Activated effector memory CD4-positive, alpha-beta T cell treated with anti-CD3 and anti-CD28 coated beads, Interleukin-2, amount 50 U/mL, for 16 hours (primary cell): ENCODE measurements around the gene CRB1.
"Not testable (repeated sequence)": the region's sequence is repeated elsewhere in the genome, so short reads cannot be mapped to it uniquely, and the experiment has no call there.

Experiments
- DNase-seq: peaks from one replicate; pipeline ENCODE4 v3.0.0-alpha.2; 2020

The CRB1 gene

DNA sequence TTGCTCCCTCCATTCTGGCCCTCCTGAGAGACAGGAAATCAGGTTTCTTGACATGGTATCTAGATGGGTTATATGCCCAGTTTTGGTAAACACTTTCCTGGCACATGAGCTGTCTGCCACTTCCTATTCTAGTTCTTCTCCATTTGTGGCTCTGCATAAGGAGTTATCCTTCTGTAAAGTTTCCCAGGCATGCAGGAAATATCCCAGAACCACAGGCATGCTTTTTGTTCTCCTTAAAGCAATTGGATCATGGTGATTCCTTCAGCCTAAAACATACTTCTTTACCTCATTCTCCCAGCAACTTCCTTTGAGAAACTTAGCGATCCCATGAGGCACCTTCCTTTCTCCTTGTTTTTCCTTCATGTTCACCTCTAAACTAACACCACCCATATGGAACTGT is 199.8 kb downstream of the CRB1 start:
- no peak for DNase-seq

DNA sequence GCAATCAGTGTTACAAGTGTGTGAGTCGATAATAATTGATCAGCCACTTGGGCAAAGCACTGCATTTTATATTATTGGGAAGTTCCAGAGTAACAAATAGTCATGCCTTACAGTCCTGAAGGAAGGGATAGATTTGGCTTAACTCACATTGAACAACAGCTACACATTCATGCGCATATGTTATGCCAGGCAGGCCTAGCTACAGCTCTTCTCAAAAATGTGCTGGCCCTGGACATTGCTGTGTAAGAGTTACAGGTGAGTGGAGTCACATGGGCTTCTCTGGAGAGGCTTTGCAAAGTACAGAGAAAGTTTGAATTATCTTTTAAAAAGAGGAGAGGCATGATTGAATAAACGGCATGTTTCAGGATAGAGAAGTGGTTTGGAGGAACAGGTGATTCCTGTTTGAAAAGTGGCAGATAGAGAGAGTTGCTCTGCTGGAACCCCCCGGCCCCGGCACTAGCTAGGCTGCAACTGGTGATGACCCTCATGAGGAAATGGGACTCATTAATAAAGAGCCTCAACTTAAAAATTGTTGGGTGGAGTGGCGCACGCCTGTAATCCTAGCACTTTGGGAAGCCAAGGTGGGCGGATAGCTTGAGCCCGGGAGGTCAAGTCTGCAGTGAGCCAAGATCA is 200.6 kb downstream of the CRB1 start:
- no peak for DNase-seq

DNA sequence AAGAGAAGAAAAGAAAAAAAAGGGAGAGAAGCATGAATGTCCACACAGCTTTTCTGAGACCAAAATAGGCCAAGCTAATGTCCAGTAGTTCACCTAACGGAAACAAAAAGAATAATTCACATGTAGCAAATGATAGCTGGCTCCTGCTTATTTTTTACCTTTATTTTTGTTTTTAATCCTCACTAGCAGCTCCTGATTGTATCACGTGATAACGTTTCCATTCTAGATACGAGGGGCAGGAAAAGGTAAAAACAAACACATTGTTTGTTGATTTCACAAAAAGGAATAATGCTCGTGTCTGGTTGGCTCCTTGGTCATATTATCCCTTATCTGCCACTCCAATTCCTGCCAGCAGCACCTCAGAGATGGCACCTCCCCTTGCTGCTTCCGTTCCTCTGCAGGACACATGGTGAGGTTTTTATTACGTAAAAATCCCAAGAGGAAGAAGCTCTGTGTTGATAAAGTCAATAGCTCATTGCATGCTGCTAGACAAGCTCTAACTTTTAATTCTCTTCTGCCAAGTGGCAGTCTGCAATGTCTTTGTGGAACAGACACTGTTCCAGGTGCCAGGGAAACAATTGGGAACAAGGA is 201.7 kb downstream of the CRB1 start:
- no peak for DNase-seq

DNA sequence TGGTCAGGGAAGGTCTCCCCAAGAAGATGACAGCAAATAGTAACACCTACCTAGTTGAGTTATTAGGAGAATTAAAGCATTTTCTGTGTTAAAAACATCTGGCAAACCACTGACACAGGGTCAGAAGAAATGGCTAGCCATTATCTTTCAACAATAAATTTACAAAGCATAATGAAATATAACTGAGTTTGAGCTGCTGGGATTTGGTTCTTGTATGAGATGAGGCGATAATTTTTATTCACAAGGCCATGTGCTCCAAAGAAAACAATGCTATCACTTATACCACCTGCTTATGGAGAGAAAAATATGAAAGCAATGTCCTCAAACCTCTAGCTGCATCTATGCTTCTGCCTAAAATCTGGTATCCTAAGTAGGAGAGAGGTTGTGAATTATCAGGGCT is 202.3 kb downstream of the CRB1 start:
- DNase-seq = no peak

DNA sequence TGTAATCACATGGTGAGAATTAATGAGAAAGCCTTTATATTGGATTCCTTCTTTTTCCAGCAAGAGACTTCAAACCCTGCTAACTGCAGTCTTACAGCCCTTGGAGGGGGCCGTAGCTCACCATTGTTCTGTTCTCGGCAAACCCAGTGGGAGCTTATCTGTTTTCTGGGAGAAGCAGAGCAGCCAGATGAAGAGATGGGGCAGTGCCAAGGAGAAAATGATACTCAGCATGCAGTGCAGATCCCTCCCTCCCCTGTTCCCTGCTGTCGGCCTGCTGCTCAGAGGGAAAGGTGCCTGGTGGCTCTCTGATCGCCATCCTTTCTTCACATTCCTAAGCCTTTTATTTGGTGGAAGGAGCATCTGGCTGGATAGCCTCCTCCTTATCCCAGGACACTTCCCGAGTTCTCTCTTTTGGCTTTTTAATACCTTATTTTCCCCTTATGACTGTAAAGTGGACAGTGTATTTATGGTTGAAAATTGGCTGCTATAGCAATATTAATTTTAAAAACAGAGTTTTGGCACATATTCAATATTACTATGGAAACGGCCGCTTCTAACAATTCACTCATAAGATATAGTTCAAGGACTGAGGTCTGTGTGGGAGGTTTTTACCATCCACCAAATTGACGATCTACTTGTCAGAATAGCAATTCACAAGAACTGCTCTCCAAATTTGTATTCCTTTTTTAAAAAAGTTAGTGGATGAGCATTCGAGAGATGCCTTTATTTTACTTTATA is 203.4 kb downstream of the CRB1 start:
- DNase-seq = no peak

DNA sequence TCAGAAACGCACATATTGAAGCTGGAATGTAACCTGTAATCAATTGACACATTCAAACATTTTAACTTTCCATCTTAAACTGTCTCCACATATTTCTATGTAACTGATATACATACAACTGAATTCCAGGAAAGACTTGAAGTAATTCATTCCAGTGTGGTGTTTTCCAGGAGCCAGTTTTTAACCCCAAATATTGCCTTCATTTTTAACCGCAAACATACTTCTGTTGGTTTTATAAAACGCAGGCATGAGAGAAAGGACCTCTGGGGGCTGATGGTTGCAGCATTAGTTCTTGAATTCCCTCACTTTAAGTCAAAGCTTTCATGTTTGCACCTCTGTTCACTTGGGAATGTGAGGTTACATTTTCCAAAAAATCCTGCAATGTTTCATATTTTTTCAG is 204.1 kb downstream of the CRB1 start:
- DNase-seq = no peak

DNA sequence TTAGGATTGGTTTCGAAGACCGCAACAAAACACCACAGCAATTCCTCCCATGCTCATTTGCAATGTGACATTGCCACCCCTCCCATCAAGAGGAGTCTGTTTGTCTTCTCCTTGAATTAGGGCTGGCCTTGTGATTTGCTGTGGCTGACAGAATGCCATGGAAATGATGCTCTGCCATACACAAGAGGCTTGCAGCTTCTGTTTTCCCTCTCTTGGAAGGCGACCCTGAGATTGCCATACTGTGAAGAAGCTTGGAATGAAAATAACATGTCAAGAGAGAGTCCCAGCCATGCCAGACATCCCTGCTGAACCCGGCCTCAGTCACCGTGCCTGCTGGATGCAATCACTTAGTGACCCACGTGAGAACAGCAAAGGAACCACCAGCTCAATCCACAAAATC is 212.4 kb downstream of the CRB1 start:
- DNase-seq = no peak

DNA sequence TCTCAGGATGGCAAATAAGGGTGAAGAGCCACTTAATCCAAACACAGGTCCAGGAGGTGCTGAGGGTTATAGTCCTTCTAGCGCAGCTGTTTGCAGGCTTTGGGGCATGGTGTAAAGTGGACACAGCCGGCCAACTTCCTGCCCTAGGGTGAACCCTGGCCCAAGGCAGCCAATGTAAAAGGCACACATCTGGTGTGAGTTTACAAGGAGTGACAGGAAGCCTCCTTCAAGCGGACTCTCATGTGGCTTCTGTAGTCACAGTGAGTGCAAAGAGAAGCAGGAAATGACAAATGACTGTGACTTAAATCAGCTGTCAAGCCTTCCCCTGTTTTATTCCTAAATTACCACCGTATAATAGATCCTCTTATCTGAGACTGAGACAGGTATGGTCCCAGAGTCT is 213.0 kb downstream of the CRB1 start:
- DNase-seq = no peak

DNA sequence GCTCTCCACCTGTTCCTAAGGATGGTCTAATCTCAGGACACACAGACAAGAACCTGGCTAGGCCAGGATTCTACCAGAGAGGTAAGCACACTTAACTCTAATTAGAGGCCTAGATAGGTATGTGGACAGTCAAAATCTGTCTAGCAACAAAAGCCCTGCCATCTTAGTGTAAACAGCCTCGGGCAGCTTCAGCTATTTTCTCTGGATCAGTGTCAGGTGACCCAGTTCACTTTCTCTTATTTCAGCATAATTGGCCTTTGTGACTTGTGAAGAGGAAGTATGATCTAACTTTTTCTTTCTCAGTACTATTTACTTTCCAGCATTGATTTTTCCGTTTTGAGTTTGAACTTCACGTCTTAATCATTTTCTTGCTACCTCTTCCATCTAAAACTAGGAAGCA is 217.7 kb downstream of the CRB1 start:
- no peak for DNase-seq

DNA sequence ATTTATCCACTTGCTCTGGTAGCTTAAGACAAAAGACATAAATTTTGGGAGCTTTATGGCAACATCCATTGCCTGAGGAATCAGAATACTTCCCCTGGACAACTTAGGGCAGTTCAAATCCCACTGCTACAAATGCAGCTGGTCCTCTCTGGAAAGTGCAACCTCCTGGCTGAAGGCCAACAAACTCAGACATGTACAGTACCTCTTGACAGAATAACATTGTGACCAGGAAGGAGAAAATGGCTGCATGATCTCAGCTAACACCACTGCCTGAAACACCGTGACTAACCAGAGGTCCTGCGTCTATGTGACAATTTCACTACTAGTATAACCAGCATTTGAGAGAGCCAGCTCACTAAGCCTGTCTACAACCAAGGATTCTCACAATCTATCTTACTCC is 218.9 kb downstream of the CRB1 start:
- no peak for DNase-seq

DNA sequence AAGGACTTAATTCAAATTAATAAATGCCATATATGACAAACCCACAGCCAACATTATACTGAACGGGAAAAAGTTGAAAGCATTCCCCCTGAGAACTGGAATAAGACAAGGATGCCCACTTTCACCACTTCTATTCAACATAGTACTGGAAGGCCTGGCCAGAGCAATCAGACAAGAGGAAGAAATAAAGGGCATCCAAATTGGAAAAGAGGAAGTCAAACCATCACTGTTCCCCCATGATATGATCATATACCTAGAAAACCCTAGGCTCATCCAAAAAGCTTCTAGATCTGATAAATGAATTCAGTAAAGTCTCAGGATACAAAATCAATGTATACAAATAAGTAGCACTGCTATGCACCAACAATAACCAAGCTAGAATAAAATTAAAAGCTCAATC is 223.5 kb downstream of the CRB1 start:
- DNase-seq = not testable (repeated sequence)

DNA sequence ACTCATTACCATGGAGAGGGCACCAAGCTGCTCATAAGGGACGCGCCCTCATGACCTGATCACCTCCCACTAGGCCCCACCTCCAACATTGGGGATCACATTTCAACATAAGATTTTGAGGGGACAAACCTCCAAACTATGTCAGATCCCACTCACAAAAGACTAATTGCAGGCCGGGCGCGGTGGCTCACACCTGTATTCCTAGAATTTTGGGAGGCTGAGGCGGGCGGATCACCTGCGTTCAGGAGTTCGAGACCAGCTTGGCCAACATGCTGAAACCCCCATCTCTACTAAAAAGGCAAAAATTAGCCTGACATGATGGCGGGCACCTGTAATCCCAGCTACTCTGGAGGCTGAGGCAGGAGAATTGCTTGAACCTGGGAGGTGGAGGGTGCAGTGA is 228.7 kb downstream of the CRB1 start:
- no peak for DNase-seq

DNA sequence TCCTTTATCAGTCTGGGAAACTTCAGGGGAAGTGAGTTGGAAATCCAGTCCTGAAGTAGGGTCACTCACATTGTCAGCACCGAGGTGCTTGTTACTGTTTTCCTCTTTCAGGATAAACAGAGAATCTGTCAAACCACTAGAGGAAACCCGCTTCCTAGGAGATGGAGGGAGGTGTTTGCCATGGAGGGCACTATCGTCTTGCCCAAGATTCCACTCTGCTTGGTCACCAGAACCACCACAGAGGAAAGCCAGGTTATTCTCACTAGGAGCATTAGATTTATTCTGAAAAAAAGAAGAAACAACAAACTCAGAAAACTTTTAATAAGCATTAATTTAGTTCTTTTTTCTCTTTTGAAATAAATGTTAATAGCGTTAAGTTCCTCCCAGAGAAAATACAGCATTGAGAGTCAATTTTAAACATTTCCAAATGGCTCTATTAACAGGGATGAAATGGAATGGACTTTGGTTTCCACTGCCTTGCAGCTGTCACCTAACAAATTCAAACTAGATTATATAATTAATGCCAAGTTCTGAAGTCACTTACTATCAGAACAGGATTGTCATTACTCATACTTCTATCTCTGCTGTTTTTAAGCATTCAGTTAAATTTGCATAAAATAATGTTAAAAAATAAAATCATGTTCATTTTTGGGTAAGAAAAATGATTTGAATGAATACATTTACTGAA is 242.8 kb downstream of the CRB1 start:
- no peak for DNase-seq

DNA sequence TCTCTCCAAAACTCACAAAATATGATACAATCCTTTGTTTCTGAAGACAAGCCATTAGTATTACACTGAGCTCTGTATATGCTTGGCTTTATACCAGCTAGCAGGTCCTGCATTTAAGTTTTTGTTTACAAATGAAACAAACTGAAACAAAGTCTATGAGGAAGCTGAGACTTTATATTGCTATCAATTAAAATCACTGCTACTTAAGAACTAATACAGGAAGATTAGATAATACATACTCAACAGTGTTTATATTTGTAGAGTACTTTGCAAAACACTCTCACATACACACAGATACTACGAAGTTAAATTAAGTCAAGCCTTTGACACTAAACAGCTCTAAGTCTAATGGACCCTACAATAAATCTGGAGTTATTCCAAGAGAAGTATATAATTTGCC is 247.4 kb downstream of the CRB1 start:
- no peak for DNase-seq

DNA sequence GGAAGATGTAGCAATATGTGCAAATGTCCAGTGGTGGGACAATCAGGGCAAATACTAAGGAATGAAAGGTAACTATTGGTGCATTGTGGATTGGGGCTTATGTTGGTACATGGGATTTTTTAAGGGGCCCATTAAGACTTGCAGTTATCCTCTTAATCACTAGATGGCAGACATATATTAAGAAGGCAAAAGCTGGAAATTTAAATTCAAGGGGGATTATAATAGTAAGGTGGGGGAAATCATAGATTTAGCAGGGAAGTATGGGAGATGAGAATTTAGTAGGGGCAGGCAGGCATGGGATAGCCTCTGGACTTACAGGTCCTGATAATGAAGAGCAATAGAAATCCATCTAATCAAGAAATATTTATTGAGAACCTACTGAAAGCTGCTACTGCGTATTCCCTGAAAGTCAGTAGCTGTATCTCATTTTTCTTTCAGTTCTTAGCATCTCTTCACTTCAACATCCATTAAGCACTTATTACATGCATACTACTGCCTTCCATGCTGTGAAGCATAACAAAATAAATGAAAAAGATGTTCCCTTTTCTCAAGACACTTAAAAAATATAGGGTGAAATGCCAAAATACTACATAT is 251.8 kb downstream of the CRB1 start:
- no peak for DNase-seq

DNA sequence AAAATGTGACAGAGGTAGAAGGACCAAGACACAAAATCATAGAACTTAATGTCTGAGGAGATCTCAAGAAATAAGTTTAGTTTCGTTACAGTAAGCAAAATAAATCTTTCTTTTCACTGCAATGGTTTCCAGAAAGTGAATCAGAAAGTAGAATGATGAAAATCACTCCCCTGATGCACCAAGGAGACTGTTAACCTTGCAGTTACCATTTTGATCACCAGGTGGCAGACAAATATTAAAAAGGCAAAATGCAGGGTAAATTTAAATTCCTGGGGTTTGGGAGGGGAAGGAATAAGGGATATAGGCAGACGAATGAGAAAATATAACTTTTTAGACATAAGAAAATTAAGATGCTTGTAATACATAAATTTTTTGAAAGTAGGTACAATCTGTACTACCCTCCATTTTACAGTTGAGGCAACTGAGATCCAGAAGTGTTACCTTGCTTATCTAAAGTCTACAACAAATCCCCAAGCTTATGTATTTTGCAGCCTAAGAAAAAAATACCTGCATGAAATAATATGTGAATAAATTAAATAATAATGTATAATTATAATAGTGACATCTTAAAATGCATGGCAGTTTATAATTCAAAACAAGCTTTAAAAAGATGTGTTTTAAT is 253.2 kb downstream of the CRB1 start:
- no peak for DNase-seq

DNA sequence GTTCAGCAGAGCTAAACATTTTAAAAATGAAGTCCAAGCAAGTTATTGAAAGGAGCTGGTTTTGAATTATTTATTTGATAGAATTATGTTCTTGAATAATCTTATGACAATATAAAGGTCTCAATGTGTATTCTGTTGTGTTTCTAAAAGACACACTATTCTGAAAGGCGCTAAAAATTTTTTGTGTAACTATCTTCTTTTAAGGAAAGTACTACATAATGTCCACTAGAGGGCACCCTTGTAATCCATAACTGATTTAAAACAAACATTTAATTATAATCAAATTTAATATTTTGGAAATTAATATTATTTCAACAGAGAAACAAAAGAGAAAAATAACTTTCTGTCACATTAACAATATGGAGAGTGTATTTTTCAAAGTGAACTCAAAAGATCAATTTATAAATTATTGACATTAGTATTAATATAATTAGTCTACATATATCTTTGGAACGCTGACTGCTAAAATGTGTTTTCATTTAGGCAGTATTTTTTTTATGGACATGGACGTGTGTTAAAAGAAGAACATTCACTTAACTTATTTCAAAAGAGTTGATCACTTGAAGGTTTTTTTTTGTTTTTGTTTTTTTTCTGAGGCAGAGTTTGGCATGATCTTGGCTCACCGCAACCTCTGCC is 258.8 kb downstream of the CRB1 start:
- no peak for DNase-seq
